RKO (cell line): Measurements from ENCODE around the gene DENND6B.
"Not testable (repeated sequence)": the region's sequence is repeated elsewhere in the genome, so short reads cannot be mapped to it uniquely, and the experiment has no call there.

ENCODE experiments used
- DNase-seq: peaks from one replicate; pipeline ENCODE4 v3.0.0-alpha.2; 2016; ENCODE audit warnings: low spot score

Gene DENND6B

DNA sequence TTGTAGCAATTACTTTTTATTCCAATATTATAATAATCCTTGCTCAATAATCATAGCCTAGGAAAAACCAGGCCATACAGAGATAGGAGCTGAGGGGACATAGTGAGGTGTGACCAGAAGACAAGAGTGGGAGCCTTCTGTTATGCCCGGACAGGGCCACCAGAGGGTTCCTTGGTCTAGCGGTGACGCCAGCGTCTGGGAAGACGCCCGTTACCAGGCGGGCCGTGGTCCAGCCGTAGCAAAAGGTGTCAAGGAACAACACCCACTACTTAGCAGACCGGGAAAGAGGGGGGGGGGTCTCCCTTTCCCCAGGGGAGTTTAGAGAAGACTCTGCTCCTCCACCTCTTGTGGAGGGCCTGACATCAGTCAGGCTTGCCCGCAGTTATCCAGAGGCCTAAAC, 53.5 kb downstream of the DENND6B start:
- not testable (repeated sequence) for DNase-seq

GRCh38 chr22:50272044-50272802, 54.6 kb downstream of the DENND6B start:
- DNase-seq: peak; percentile 34

- peak; percentile 56 for DNase-seq
Observed at GRCh38 chr22:50271519-50271970, 55.3 kb downstream of the DENND6B start.

GRCh38 chr22:50270666-50271394, 56.0 kb downstream of the DENND6B start:
- DNase-seq: peak; percentile 80

- peak; percentile 61 for DNase-seq
Observed at GRCh38 chr22:50269970-50270665, 56.7 kb downstream of the DENND6B start, which contains the start of gene MAPK11. MAPK11 (minus strand) TSS chr22:50270380; CDS start chr22:50270292, 88 bp downstream.

DNA sequence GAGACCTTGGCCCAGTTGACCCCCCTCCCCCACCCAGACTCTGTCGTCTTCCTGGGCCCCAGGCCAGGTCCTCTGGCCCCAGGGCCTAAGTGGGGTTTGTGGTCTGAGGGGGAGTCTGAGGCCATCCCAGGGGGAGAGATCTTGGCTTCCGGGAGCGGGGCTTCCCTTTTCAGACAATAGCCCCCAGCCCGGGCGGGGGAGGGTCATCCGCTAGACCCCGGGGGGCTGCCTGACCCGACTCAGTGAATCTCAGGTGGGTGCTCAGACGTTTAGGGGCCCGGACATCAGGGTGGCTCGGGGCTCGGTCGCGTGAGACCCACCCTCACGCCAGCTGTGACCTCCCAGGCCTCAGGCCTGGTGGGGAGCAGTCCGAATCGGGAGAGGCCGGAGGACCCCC, 57.2 kb downstream of the DENND6B start:
- no peak for DNase-seq

- no peak for DNase-seq
Observed at GRCh38 chr22:50268655-50269113, 58.1 kb downstream of the DENND6B start.

- no peak for DNase-seq
Observed at GRCh38 chr22:50267591-50268390, 59.0 kb downstream of the DENND6B start.

DNA sequence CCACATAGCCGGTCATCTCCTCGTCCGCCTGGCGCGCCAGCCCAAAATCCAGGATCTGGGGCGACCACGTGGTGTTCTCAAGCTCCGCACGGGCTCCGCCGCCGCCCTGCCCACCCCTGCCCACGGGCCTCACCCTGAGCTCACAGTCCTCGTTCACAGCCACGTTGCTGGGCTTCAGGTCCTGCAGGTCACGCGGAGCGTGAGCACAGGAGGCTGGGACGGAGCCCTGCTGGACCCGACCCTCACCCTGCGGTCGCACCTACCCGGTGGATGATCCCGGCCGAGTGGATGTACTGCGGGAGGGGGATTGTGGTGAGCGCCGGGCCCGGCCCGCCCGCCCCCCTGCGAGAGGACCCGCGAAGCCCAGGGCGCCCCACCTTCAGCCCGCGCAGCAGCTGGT, 59.8 kb downstream of the DENND6B start:
- DNase-seq: no peak

DNA sequence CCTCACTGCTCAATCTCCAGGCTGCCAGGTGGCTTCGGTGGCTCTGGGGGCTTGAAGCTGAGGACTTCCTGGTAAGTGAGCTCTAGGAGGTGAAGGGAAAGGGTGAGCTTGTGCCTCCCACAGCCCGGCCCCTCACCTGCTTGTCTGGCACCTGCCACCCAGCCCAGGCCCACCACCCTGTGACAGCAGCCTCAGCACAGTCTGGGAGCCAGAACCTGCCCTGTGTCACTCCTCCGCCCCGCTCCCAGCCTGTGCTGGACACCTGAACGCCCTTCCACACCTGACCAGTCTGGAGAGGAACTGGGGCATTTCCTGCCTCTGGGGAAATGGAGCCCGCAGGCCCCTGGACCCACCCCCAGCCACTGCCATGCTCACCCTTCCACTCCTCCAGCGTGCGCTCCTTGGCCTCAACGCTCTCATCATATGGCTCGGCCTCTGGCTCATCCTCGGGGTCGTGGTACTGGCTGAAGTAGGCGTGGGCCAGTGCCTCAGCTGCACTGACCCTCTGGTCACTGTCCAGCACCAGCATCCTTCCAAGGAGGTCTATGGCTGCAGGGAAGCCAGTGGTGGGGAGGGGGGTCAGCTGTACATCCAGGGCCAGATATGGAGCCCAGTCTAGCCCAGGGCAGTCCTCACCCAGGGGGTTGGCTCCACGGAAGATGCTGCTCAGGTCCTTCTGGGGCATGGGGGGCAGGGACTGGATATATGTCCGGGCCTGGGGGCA, 61.7 kb downstream of the DENND6B start:
- DNase-seq: no peak

- DNase-seq: no peak
Observed at GRCh38 chr22:50264104-50264745, 62.6 kb downstream of the DENND6B start.

DNA sequence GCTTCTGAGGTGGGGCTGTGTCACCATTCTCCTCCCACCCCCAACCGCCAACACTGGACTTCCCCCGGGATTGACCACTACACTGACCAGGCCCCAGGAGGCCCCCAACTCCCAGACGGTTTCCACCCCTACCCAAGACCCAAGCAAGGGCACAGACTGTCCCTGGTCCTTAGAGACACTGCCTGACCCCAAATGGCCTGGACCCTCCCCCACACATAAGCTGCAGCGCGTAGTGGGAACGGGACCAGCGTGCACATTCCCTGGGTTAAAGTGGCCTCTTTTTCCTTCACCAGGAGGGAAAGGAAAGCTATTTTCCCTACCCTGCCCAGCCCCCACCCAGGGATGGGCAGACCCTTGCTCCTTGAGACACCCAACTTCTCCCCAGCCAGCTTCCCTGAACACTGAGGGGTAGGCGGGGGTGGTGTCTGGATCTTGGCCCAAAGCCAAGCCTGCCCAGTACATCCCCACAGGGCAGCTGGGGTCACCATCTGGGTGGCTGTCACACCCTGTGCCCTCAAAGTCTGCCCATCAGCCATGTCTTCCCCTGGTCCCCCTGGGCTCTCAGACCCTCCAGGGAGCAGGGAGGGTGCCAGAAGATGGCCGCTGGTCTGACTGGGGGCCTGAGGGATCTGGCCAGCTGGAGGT, 63.7 kb downstream of the DENND6B start:
- DNase-seq: no peak

- peak; percentile 57 for DNase-seq
Observed at GRCh38 chr22:50262460-50262911, 64.3 kb downstream of the DENND6B start.

GRCh38 chr22:50261615-50262459, 65.0 kb downstream of the DENND6B start, which contains the start of gene MAPK12:
MAPK12 (minus strand) TSS chr22:50261683; CDS start chr22:50261509, 174 bp downstream.
- peak; percentile 51 for DNase-seq

DNA sequence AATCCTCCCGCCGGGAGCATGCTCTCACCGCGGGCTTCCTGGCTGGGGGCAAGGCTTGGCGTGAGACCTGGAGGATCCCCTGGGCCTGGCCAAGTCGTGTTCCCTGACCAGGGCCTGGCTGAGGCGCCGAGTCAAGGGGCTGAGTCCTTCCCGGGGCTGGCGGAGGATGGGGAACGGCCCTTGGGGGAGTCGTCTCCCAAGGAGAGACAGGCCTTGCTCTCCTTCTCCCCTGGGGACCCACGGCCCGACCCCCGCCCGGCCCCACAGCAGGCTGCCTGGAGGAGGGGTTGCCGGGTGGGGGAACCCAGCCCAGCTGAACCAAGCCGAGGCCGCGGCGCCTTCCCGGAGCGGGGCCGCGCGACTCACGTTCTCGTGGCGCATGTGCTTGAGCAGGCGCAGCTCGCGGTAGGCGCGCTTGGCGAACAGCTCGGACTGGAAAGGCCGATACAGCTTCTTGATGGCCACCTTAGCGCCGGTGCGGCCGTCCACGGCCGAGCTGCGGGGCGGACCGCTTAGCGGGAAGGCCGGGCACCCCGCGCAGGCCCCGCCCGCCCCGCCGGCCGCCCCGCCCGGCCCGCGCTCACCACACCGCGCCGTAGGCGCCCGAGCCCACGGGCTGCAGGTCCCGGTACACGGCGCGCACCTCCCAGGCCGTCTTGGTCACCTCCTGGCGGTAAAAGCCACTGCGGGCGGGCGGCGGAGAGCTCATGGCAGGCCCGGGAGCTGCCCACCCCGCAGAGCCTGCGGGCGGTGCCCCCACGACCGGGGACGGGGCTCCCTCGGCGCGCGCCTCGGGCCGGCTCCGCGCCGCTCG, 65.8 kb downstream of the DENND6B start:
- peak; percentile 63 for DNase-seq

DNA sequence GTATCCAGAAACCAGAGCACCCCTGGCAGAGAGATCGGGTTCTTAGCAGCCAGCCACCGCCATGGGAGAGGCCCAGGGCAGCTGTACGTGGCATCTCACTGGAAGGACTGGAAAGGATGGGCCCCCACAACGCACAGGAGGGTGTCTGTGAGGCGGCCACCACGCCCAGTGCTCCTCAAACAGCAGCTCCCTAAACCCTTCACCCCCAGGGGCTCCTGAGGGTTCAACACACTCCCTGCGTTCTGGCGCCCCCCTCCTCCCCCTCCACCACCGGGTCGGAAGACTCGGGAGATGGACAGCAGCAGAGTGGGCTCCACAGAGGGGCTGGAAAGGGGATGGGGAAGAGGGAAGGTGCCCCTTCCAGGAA, 66.4 kb downstream of the DENND6B start:
- peak; percentile 54 for DNase-seq

GRCh38 chr22:50259302-50259701, 67.5 kb downstream of the DENND6B start:
- DNase-seq: no peak
